T-cell (primary cell): ENCODE results near the gene KLHDC7A. TPM values are rescaled to one million over a fixed set of nuclear protein-coding genes. Genes with fewer than 3 reads are reported as not detected.

ENCODE experiments used
- ATAC-seq, 4 experiments: fragments of 200-7000 bp in 3 of 4; fragments of 150-1000 bp in 1 of 4; cut with Tn5 transposase; replicated peaks in 1 of 4; 1 replicate in 3 of 4; 2 replicates in 1 of 4; pipeline ENCODE4 v1.10.0; 2021; ENCODE audit warnings: moderate library complexity in 3 of 4, mild to moderate bottlenecking in 2 of 4, moderate number of reproducible peaks in 1 of 4
- CTCF ChIA-PET, 2 donors: fragments of 300-600 bp; sonication (Branson Sonifier 250); formaldehyde crosslinking; loops; one replicate each; lab custom pipeline; 2022; ENCODE audit warnings: antibody characterized with exemption in 2 of 2; lab: Charles Lee
- POLR2A ChIA-PET, 2 donors: fragments of 300-600 bp; sonication (Branson Sonifier 250); formaldehyde crosslinking; loops; one replicate each; lab custom pipeline; 2022; ENCODE audit warnings: antibody characterized with exemption in 2 of 2; lab: Charles Lee
- DNase-seq, 35 experiments: peaks; one replicate each; pipeline versions ENCODE4 v3.0.0 to v3.0.0-alpha.2; 2013 to 2023
- H3K27ac ChIP-seq: one replicate; pipeline ENCODE4 v1.5.1; 2013; ENCODE audit warnings: low read length
- H3K27me3 ChIP-seq, 2 experiments: replicated peaks in 1 of 2; 1 replicate in 1 of 2; 2 replicates in 1 of 2; pipeline versions ENCODE4 v1.6.1 to v1.7.0; 2013; ENCODE audit warnings: low read length in 1 of 2, mixed read lengths in 1 of 2; ENCODE audit not compliant: control insufficient read depth in 2 of 2, insufficient read depth in 2 of 2; ENCODE audit errors: extremely low read depth in 1 of 2
- H3K36me3 ChIP-seq, 2 donors: 1 replicate in 1 of 2; 2 replicates in 1 of 2; pipeline versions ENCODE4 v1.6.1 to v1.7.0; 2013; ENCODE audit warnings: low read length in 1 of 2; ENCODE audit not compliant: control insufficient read depth in 2 of 2, insufficient read depth in 1 of 2; ENCODE audit errors: extremely low read depth in 1 of 2
- H3K4me1 ChIP-seq, 2 experiments: 1 replicate in 1 of 2; 2 replicates in 1 of 2; pipeline versions ENCODE4 v1.6.1 to v1.7.0; 2013; ENCODE audit warnings: low read length in 2 of 2, mixed read lengths in 1 of 2; ENCODE audit not compliant: insufficient read depth in 2 of 2, control insufficient read depth in 1 of 2; ENCODE audit errors: extremely low read depth in 1 of 2
- H3K4me3 ChIP-seq, 2 donors: 1 replicate in 1 of 2; 2 replicates in 1 of 2; pipeline versions ENCODE4 v1.5.1 to v1.7.0; 2013; ENCODE audit warnings: mild to moderate bottlenecking in 2 of 2, low read length in 1 of 2, moderate library complexity in 1 of 2; ENCODE audit not compliant: control insufficient read depth in 1 of 2; ENCODE audit errors: extremely low read depth in 1 of 2
- H3K9me3 ChIP-seq: 2 replicates; pipeline ENCODE4 v1.7.0; 2013
- H3K27ac Mint-ChIP-seq, 2 donors: one replicate each; pipeline ENCODE4 v1.8.0; 2020 to 2021; ENCODE audit warnings: mild to moderate bottlenecking in 2 of 2, mixed read lengths in 2 of 2
- H3K27me3 Mint-ChIP-seq, 2 donors: one replicate each; pipeline ENCODE4 v1.8.0; 2021 to 2022; ENCODE audit warnings: mixed read lengths in 2 of 2
- H3K36me3 Mint-ChIP-seq: one replicate; pipeline ENCODE4 v1.8.0; 2021; ENCODE audit warnings: mixed read lengths
- H3K4me1 Mint-ChIP-seq, 3 donors: one replicate each; pipeline ENCODE4 v1.8.0; 2020 to 2022; ENCODE audit warnings: mixed read lengths in 3 of 3, mild to moderate bottlenecking in 1 of 3
- H3K4me3 Mint-ChIP-seq, 3 donors: one replicate each; pipeline ENCODE4 v1.8.0; 2020 to 2022; ENCODE audit warnings: mild to moderate bottlenecking in 3 of 3, mixed read lengths in 3 of 3, moderate library complexity in 3 of 3
- H3K9me3 Mint-ChIP-seq, 3 donors: one replicate each; pipeline ENCODE4 v1.8.0; 2020 to 2022; ENCODE audit warnings: mixed read lengths in 3 of 3
- WGBS: methylation state at CpG from one replicate; pipeline ENCODE4 v1.1.5; 2013; ENCODE audit warnings: missing lambda C conversion rate; ENCODE audit not compliant: insufficient coverage; 5-methylcytosine and 5-hydroxymethylcytosine counted together
- total RNA-seq, 35 experiments: library from RNA in 6 of 35; stranded (reverse) in 6 of 35; fragments of 120-200 nt in 1 of 35; gene quantifications; one replicate each; pipeline versions ENCODE4 v1.2.1 to v1.2.4 and lab custom pipeline; 2013 to 2026

The KLHDC7A gene
- total RNA-seq, 5 donors from 2014 or later (not counting 1 experiment from before 2014, with no cell fraction given), result not detected

- Histone ChIP-seq H3K36me3 (no peaks in the 10 kb centered on the region), H3K9me3 (no peaks in the 10 kb centered on the region), H3K4me1 (no peaks in the 10 kb centered on the region), H3K27ac (no peak overlapping the region), H3K4me3 (no peak overlapping the region), H3K27me3 (peaks cover 0 to 12% of the 10 kb centered on the region in 2 experiments)
- Mint-ChIP-seq H3K4me3 (no peak overlapping the region), H3K4me1 (no peaks in the 10 kb centered on the region), H3K36me3 (no peaks in the 10 kb centered on the region), H3K9me3 (no peaks in the 10 kb centered on the region), H3K27me3 (peaks cover 3 to 10% of the 10 kb centered on the region in 2 donors), H3K27ac (no peak overlapping the region)
- ATAC-seq, result no peak
- POLR2A ChIA-PET, result no interaction called here
- 82% methylated on average over 6 of the region's 8 CpGs for WGBS
- no peak for DNase-seq
- CTCF ChIA-PET, result no interaction called here
Measured at GRCh38 chr1:18469514-18469913, 11.2 kb upstream of the KLHDC7A start.

- Histone ChIP-seq H3K9me3 (no peaks in the 10 kb centered on the region), H3K27ac (no peak overlapping the region), H3K4me1 (no peaks in the 10 kb centered on the region), H3K4me3 (no peak overlapping the region), H3K36me3 (no peaks in the 10 kb centered on the region), H3K27me3 (peaks cover 0 to 14% of the 10 kb centered on the region in 2 experiments)
- no peak for DNase-seq
- WGBS, result 65% methylated on average over 12 of the region's 12 CpGs
- no peaks in the 10 kb centered on the region for H3K4me1 Mint-ChIP-seq
- H3K27me3 Mint-ChIP-seq, result peaks cover 3 to 14% of the 10 kb centered on the region in 2 donors
- H3K4me3 Mint-ChIP-seq, result no peak overlapping the region
- H3K9me3 Mint-ChIP-seq, result no peaks in the 10 kb centered on the region
- no peak for ATAC-seq
- ChIA-PET POLR2A (interaction anchor here in 1 of 2 donors (0.6 kb wide), 1 partner anchor 275 kb away, joined by 9 read pairs; no protein-coding TSS in a partner anchor), CTCF (no interaction called here)
- no peak overlapping the region for H3K27ac Mint-ChIP-seq
- H3K36me3 Mint-ChIP-seq, result no peaks in the 10 kb centered on the region
Measured at GRCh38 chr1:18470671-18471355, 9.9 kb upstream of the KLHDC7A start.

GRCh38 chr1:18473195-18473815 is 7.4 kb upstream of the KLHDC7A start:
- CTCF ChIA-PET, result no interaction called here
- DNase-seq (no peak), ATAC-seq (no peak)
- Histone ChIP-seq H3K27me3 (peaks cover 0 to 18% of the 10 kb centered on the region in 2 experiments), H3K4me1 (no peaks in the 10 kb centered on the region), H3K36me3 (no peaks in the 10 kb centered on the region), H3K4me3 (no peak overlapping the region), H3K9me3 (no peaks in the 10 kb centered on the region), H3K27ac (no peak overlapping the region)
- POLR2A ChIA-PET, result no interaction called here
- Mint-ChIP-seq H3K4me1 (no peaks in the 10 kb centered on the region), H3K9me3 (no peaks in the 10 kb centered on the region), H3K27ac (no peak overlapping the region), H3K27me3 (peaks cover 9 to 20% of the 10 kb centered on the region in 2 donors), H3K4me3 (no peak overlapping the region), H3K36me3 (no peaks in the 10 kb centered on the region)
- WGBS, result 80% methylated on average over 5 of the region's 11 CpGs

- ATAC-seq (no peak), DNase-seq (no peak)
- Histone ChIP-seq H3K27me3 (peaks cover 0 to 18% of the 10 kb centered on the region in 2 experiments), H3K4me3 (no peak overlapping the region), H3K27ac (no peak overlapping the region), H3K9me3 (no peaks in the 10 kb centered on the region), H3K36me3 (no peaks in the 10 kb centered on the region), H3K4me1 (no peaks in the 10 kb centered on the region)
- H3K36me3 Mint-ChIP-seq, result no peaks in the 10 kb centered on the region
- H3K4me1 Mint-ChIP-seq, result peaks cover 0 to 9% (median 0%) of the 10 kb centered on the region in 3 donors
- no peak overlapping the region for H3K27ac Mint-ChIP-seq
- ChIA-PET CTCF (no interaction called here), POLR2A (interaction anchor here in 1 of 2 donors (0.6 kb wide), 1 partner anchor 48 kb away, joined by 3 read pairs; no protein-coding TSS in a partner anchor)
- peaks cover 7 to 13% of the 10 kb centered on the region in 2 donors for H3K27me3 Mint-ChIP-seq
- 96% methylated on average over 4 of the region's 10 CpGs for WGBS
- no peak overlapping the region for H3K4me3 Mint-ChIP-seq
- no peaks in the 10 kb centered on the region for H3K9me3 Mint-ChIP-seq
Measured at GRCh38 chr1:18474559-18475175, 6.1 kb upstream of the KLHDC7A start.

- no peak overlapping the region for H3K4me3 Mint-ChIP-seq
Measured at GRCh38 chr1:18475234-18475905, 5.4 kb upstream of the KLHDC7A start.

GRCh38 chr1:18479454-18479853 is 1.3 kb upstream of the KLHDC7A start:
- DNase-seq, result no peak
- WGBS, result 62% methylated on average over 3 of the region's 8 CpGs
- CTCF ChIA-PET, result no interaction called here
- no peak for ATAC-seq
- Mint-ChIP-seq H3K9me3 (no peaks in the 10 kb centered on the region), H3K4me1 (peaks cover 0 to 15% (median 0%) of the 10 kb centered on the region in 3 donors), H3K27me3 (peaks cover 6 to 15% of the 10 kb centered on the region in 2 donors), H3K27ac (no peak overlapping the region), H3K36me3 (no peaks in the 10 kb centered on the region), H3K4me3 (no peak overlapping the region)
- Histone ChIP-seq H3K9me3 (no peaks in the 10 kb centered on the region), H3K36me3 (no peaks in the 10 kb centered on the region), H3K27me3 (peaks cover 0 to 28% of the 10 kb centered on the region in 2 experiments), H3K4me3 (no peak overlapping the region), H3K4me1 (no peaks in the 10 kb centered on the region), H3K27ac (no peak overlapping the region)
- POLR2A ChIA-PET, result no interaction called here

More at GRCh38 chr1:18475234-18475905, 5.4 kb upstream of the KLHDC7A start:
- ATAC-seq (no peak), DNase-seq (no peak)
- Mint-ChIP-seq H3K36me3 (no peaks in the 10 kb centered on the region), H3K9me3 (no peaks in the 10 kb centered on the region), H3K27ac (no peak overlapping the region), H3K4me1 (peaks cover 0 to 14% (median 0%) of the 10 kb centered on the region in 3 donors), H3K27me3 (peaks cover 6 to 13% of the 10 kb centered on the region in 2 donors)
- WGBS, result 66% methylated on average over 6 of the region's 10 CpGs
- ChIA-PET POLR2A (no interaction called here), CTCF (no interaction called here)
- no peaks in the 10 kb centered on the region for H3K36me3 ChIP-seq
- H3K27ac ChIP-seq, result no peak overlapping the region
- H3K9me3 ChIP-seq, result no peaks in the 10 kb centered on the region
- no peaks in the 10 kb centered on the region for H3K4me1 ChIP-seq
- peaks cover 0 to 20% of the 10 kb centered on the region in 2 experiments for H3K27me3 ChIP-seq
- H3K4me3 ChIP-seq, result no peak overlapping the region
